Psoas muscle (tissue), 8 donors: ENCODE results near the gene TRIM41. TPM values are rescaled to one million over a fixed set of nuclear protein-coding genes. Genes with fewer than 3 reads are reported as not detected.
A peak's percentile ranks its signal among the peaks of the same experiment; 100 is the strongest.

Experiments used
- ATAC-seq, 4 donors: fragments of 200-7000 bp; cut with Tn5 transposase; one replicate each; pipeline ENCODE4 v1.9.1; 2020; ENCODE audit warnings: moderate library complexity in 3 of 4, mild to moderate bottlenecking in 2 of 4
- DNase-seq, 2 donors: peaks; one replicate each; pipeline ENCODE4 v3.0.0-alpha.2; 2020
- H3K27ac ChIP-seq: fragments of 200-600 bp; one replicate; pipeline ENCODE4 v1.8.0; 2022
- H3K27me3 ChIP-seq, 3 donors: fragments of 200-600 bp in 1 of 3; one replicate each; pipeline versions ENCODE4 v1.6.1 to v1.8.0; 2013 to 2022; ENCODE audit warnings: low read length in 2 of 3, mild to moderate bottlenecking in 2 of 3, moderate library complexity in 1 of 3; ENCODE audit not compliant: insufficient read depth in 3 of 3
- H3K36me3 ChIP-seq, 2 donors: fragments of 200-600 bp in 1 of 2; one replicate each; pipeline versions ENCODE4 v1.6.1 to v1.8.0; 2013 to 2022; ENCODE audit warnings: low read depth in 1 of 2, mild to moderate bottlenecking in 1 of 2, moderate library complexity in 1 of 2; ENCODE audit not compliant: insufficient read depth in 1 of 2
- H3K4me1 ChIP-seq: fragments of 200-600 bp; one replicate; pipeline ENCODE4 v1.8.0; 2022
- H3K4me3 ChIP-seq: fragments of 200-600 bp; one replicate; pipeline ENCODE4 v1.8.0; 2022; ENCODE audit warnings: mild to moderate bottlenecking
- H3K9me3 ChIP-seq: fragments of 200-600 bp; one replicate; pipeline ENCODE4 v1.8.0; 2022
- WGBS, 3 donors: extraction: QIAGEN DNeasy Blood & Tissue Kit; methylation state at CpG; one replicate each; pipeline versions ENCODE4 v1.1.6 to v1.1.7; 2013; 5-methylcytosine and 5-hydroxymethylcytosine counted together
- intact Hi-C, 2 donors: fragments of 100-400 bp; cut with DNase I; formaldehyde crosslinking; loops; one replicate each; pipeline versions ENCODE4 v1.11.0 to v1.14.2; 2022
- polyA plus RNA-seq, 3 donors: library from polyadenylated mRNA; stranded (reverse); fragments of 200-250 nt; gene quantifications; one replicate each; pipeline ENCODE4 v1.2.3, GENCODE V29; 2013
- total RNA-seq, 4 donors: library from RNA; stranded (reverse); fragmentation: NEBNext Ultra II Directional in 2 of 4; extraction: Animal tissue kit (Norgen Biotek cat#: 25700) in 2 of 4; gene quantifications; one replicate each; pipeline versions ENCODE4 v1.2.1 to v1.2.4, GENCODE V29; 2021 to 2023
- TF ChIP-seq, protein P1 (sequence below): fragments of 200-600 bp; IDR thresholded peaks from one replicate; pipeline ENCODE4 v1.8.0; 2022; ENCODE audit warnings: antibody characterized with exemption
- donor health status: healthy with polysubstance abuse.
- donor health status: DM: no; HTN: no; CAD: no; lungs with moderate emphysema.
- donor health status: Bipolar disorder and iron deficiency.
- donor health status: healthy.
- donor health status: DM: yes; HTN: yes; CAD: no.
- donor health status: DM: no; HTN: no; CAD: no.
- donor health status: DM: no; HTN: no; CAD: no.
- donor health status: DM: yes; HTN: yes; CAD: no.

TRIM41 gene
- total and polyA plus RNA-seq, 7 donors: 12.5 to 44.0 (median 30.3) TPM

DNA sequence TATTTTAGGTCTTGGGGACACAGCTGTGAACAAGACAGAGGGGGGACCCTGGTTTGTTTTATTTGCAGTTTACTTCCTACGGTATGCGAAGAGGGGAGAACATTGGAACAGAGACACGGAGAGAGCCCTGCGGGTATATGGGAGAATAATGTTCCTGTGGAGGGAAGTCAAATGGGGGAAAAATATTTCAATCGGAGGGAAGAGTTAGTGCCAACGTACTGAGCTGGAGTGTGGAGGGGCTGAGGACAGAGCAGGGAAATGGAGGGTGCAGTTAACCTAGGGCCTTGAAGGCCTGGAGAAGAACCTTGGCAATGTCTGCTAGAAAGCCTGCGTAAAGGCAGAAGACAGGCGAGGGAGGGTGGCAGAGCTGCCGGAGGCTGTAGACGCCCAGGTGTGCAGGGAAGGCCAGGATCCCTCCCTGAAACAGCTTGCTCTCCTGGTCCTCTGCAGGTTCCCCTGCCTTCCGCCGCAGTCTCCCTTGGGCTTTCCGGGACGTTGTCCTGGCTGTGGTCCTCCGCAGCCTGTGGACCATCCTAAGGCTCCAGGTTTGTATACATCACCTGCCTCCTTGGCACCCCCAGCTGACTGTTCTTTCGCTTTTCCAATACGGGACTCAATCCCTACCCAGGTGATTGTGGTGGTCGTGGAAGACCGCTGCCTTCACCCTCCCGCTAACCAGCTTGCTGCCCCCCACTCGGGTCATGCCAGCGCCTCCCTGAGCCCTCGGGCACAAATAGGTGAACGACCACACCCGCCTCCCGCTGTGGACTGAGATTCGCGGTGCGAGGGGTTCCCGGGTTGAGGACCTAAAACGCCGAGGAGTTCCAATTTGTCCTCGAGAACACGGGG, 22.6 kb downstream of the TRIM41 start:
- H3K27ac ChIP-seq: peak overlapping the region; percentile 98
- TF ChIP-seq, protein P1, sequence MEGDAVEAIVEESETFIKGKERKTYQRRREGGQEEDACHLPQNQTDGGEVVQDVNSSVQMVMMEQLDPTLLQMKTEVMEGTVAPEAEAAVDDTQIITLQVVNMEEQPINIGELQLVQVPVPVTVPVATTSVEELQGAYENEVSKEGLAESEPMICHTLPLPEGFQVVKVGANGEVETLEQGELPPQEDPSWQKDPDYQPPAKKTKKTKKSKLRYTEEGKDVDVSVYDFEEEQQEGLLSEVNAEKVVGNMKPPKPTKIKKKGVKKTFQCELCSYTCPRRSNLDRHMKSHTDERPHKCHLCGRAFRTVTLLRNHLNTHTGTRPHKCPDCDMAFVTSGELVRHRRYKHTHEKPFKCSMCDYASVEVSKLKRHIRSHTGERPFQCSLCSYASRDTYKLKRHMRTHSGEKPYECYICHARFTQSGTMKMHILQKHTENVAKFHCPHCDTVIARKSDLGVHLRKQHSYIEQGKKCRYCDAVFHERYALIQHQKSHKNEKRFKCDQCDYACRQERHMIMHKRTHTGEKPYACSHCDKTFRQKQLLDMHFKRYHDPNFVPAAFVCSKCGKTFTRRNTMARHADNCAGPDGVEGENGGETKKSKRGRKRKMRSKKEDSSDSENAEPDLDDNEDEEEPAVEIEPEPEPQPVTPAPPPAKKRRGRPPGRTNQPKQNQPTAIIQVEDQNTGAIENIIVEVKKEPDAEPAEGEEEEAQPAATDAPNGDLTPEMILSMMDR: no peak
- H3K9me3 ChIP-seq: no peaks in the 10 kb centered on the region
- no peaks in the 10 kb centered on the region for H3K27me3 ChIP-seq
- H3K36me3 ChIP-seq: peaks cover 0 to 22% of the 10 kb centered on the region in 2 donors
- ATAC-seq: no peak
- peak in 1 of 2 donors; percentile 61 for DNase-seq
- peak overlapping the region; percentile 95 for H3K4me3 ChIP-seq
- 20 to 28% (median 21%) methylated on average over 31 to 34 of the region's 34 CpGs for WGBS, 3 donors
- peaks cover 64% of the 10 kb centered on the region for H3K4me1 ChIP-seq
- intact Hi-C loops: loop anchor here (1.0 to 2.0 kb wide), 2 partner anchors 15 to 40 kb away; partner anchors contain the start of genes TRIM52 (in 1 of the 2) and TRIM7 (in 1 of the 2)

DNA sequence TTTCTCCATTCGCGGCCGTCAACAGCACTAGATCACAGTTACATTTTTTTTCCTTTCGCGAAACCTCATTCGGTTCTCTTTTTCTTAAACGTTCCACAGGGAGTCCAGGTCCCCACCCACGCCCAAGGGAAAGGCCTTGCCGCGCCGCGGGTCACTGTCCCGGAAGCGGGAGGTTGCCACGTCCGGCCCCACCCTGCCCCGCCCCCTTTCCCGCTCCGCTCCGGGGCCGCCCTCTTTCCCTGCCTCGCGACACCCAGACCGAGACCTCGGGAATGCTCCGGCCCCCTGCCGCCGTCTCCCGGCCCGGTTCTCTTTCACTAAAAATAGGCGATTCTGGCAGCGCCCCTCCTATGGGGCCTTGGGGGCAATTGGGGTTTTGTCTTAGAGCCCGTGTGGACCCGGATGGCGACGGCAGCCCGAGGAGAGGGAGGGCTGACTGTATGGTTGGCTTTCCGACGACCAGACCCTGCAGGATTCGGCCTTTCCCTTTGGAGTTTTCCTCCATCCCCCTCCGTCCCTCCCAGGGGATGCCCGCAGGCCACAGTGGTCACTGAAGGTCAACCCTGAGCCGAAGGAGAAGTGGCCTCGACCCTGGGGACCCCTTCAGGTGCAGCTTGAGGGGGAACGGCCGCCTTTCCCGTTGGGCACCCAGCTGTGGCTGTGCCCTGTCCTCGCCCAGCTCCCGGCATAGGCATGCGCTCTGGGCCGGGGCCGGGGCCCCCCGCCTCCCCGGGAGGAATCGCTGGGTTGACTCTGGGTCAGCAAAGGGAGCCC, 23.4 kb downstream of the TRIM41 start:
- H3K27ac ChIP-seq: peak overlapping the region; percentile 98
- 0 to 1% (median 1%) methylated on average over 49 to 55 of the region's 55 CpGs for WGBS, 3 donors
- peaks cover 65% of the 10 kb centered on the region for H3K4me1 ChIP-seq
- peak; percentile 76 to 80 (median 78) for ATAC-seq
- intact Hi-C loops: loop anchor here in 1 of 2 donors (1.0 kb wide), 1 partner anchor 41 kb away; the partner anchor contains the start of gene TRIM7
- peaks cover 0 to 22% of the 10 kb centered on the region in 2 donors for H3K36me3 ChIP-seq
- peak overlapping the region; percentile 95 for H3K4me3 ChIP-seq
- H3K27me3 ChIP-seq: no peaks in the 10 kb centered on the region
- H3K9me3 ChIP-seq: no peaks in the 10 kb centered on the region
- DNase-seq: peak; percentile 94 to 96
- TF ChIP-seq, protein P1: peak; percentile 11

DNA sequence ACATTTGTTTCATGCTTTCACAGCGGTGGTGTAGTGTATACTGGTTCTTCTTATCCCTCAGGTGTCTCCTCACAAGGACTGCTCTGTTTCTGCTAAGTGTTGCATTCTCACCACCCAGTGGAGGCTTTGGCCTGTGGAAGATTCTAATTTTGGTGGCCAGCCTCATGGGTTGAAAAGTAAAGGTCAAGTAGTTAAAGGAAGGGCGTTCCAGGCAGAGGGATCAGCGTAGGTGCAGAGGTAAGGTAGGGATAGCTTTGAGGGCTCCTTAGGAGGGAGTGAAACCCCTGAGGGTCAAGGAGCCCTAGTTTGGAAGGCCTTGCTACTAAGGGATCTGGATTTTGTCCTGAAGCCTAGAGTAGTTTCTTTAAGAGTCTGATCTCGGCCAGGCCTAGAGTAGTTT, 25.2 kb downstream of the TRIM41 start:
- WGBS, 3 donors: 42 to 67% (median 45%) methylated on average over 4 of the region's 4 CpGs
- peaks cover 1 to 29% of the 10 kb centered on the region in 2 donors for H3K36me3 ChIP-seq
- intact Hi-C loops: no loop called here
- ATAC-seq: no peak
- H3K4me3 ChIP-seq: peak overlapping the region; percentile 95
- DNase-seq: no peak
- H3K27ac ChIP-seq: peak overlapping the region; percentile 98
- H3K9me3 ChIP-seq: no peaks in the 10 kb centered on the region
- no peaks in the 10 kb centered on the region for H3K27me3 ChIP-seq
- H3K4me1 ChIP-seq: peaks cover 64% of the 10 kb centered on the region
- TF ChIP-seq, protein P1: no peak

DNA sequence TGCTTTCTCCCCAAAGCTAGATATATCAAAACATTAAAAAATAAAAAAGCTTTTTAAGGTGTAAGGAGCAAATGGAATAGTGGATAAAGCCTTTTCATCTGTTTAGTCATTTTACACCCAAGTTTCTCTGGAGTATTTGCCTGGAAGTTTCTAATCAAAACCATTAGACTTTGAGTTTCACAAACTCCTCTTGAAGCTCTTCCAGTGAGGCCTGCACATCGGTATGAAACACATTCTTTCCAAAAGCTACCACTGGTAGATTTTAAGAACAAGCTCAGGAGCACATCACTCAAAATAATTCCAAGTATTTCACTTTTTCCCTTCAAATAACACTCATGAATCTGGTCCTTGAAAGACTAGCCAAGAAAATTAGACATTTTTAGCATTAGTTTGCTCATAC, 32.2 kb downstream of the TRIM41 start:
- H3K4me3 ChIP-seq: no peak overlapping the region
- intact Hi-C loops: no loop called here
- ATAC-seq (no peak), DNase-seq (no peak)
- peak overlapping the region; percentile 6 for H3K27ac ChIP-seq
- no peaks in the 10 kb centered on the region for H3K27me3 ChIP-seq
- 15 to 19% (median 16%) methylated on average over 1 of the region's 1 CpG for WGBS, 3 donors
- TF ChIP-seq, protein P1: no peak
- H3K4me1 ChIP-seq: peaks cover 86% of the 10 kb centered on the region
- H3K9me3 ChIP-seq: no peaks in the 10 kb centered on the region
- H3K36me3 ChIP-seq: peaks cover 8 to 75% of the 10 kb centered on the region in 2 donors
